Right lobe of liver (tissue), 6 donors: Measurements from ENCODE around the gene SLC16A10. TPM values are rescaled to one million over a fixed set of nuclear protein-coding genes. Genes with fewer than 3 reads are reported as not detected.

Experiments
- ATAC-seq, 4 donors: fragments of 200-7000 bp; cut with Tn5 transposase; one replicate each; pipeline ENCODE4 v1.9.1; 2020; ENCODE audit warnings: mild to moderate bottlenecking in 4 of 4, moderate library complexity in 4 of 4
- DNase-seq, 3 donors: peaks; one replicate each; pipeline ENCODE4 v3.0.0-alpha.2; 2020
- H3K27ac ChIP-seq, 3 donors: fragments of 200-600 bp; one replicate each; pipeline ENCODE4 v1.8.0; 2022
- H3K27me3 ChIP-seq, 2 donors: fragments of 200-600 bp; one replicate each; pipeline ENCODE4 v1.8.0; 2022
- H3K36me3 ChIP-seq, 4 donors: fragments of 200-600 bp; sonication (generic) in 1 of 4; one replicate each; pipeline versions ENCODE4 v1.5.1 to v1.8.0; 2017 to 2022; ENCODE audit warnings: control low read depth in 1 of 4
- H3K4me1 ChIP-seq, 4 donors: fragments of 200-600 bp; sonication (generic) in 1 of 4; one replicate each; pipeline versions ENCODE4 v1.5.1 to v1.8.0; 2017 to 2022; ENCODE audit warnings: control low read depth in 1 of 4
- H3K4me3 ChIP-seq, 3 donors: fragments of 200-600 bp; one replicate each; pipeline ENCODE4 v1.8.0; 2022
- H3K9me3 ChIP-seq, 4 donors: fragments of 200-600 bp; sonication (generic) in 1 of 4; one replicate each; pipeline versions ENCODE4 v1.5.1 to v1.8.0; 2017 to 2022; ENCODE audit warnings: control low read depth in 1 of 4
- POLR2A ChIP-seq: fragments of 450-650 bp; IDR thresholded peaks from one replicate; pipeline ENCODE4 v1.6.1; 2017; ENCODE audit warnings: antibody characterized with exemption, mild to moderate bottlenecking
- WGBS: methylation state at CpG from one replicate; pipeline ENCODE4 v1.1.6; 2018; ENCODE audit warnings: low coverage, low lambda C conversion rate; ENCODE audit not compliant: insufficient coverage; ENCODE audit errors: missing lambda C conversion rate; 5-methylcytosine and 5-hydroxymethylcytosine counted together
- intact Hi-C, 2 donors: fragments of 100-400 bp; cut with DNase I; formaldehyde crosslinking; loops; one replicate each; pipeline versions ENCODE4 v1.11.2 to v1.14.1; 2022
- total RNA-seq, 6 experiments: library from RNA; depleted of rRNA in 2 of 6; stranded (reverse); fragments of >200 nt in 2 of 6; fragmentation: NEBNext Ultra II Directional in 3 of 6; extraction: Animal tissue kit (Norgen Biotek cat#: 25700) in 3 of 6; gene quantifications; one replicate each; pipeline versions ENCODE4 v1.1.0 to v1.2.4, GENCODE V29; 2016 to 2023
- TF ChIP-seq, protein P1 (sequence below), 4 donors: fragments of 200-600 bp in 3 of 4; fragments of 450-650 bp in 1 of 4; IDR thresholded peaks; one replicate each; pipeline versions ENCODE4 v1.5.1 to v1.8.0; 2016 to 2022; ENCODE audit warnings: antibody characterized with exemption in 4 of 4, mild to moderate bottlenecking in 2 of 4
- donor health status: DM: no; HTN: yes; CAD: no.
- donor health status: DM: no; HTN: no; CAD: no.
- donor health status: DM: no; HTN: no; CAD: no.
- donor health status: DM: no; HTN: yes; CAD: no.
- donor health status: DM: no; HTN: yes; CAD: no.

The SLC16A10 gene
- total RNA-seq, 6 experiments from 2014 or later = 2.9 to 15.8 (median 6.6) TPM

DNA sequence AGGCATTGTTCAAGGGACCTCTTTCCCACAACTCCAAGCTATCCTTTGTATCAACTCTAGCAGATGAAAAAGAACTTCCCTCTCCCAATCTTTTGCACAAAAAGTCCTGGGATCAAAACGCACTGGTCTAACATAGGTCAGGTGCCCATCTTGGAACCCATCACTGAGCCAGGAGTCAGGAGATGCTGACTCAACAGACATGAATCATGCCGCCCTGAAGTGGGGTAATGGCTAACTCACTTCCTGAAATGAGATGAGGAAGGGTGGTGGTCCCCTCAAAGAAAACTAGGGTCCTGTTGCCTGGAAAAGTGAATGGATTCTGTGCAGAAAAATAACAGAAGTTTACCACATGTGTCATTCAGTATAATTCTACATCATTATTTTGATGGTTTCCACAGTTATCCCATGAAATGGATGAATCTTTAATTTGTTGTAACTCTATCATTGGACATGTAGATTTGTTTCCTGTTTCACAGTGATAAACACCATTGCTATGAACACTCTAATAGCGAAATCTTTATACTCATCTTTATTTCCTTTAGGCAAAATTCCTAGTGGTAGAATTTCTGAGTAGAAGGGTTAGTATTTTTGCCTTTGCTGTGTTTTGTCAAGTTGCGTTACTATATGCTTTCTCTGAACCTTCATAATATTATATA lies 151.3 kb downstream of the SLC16A10 start:
- H3K27ac ChIP-seq = no peak overlapping the region
- DNase-seq (no peak), ATAC-seq (peak in 1 of 4 donors; percentile 54)
- no peaks in the 10 kb centered on the region for H3K27me3 ChIP-seq
- intact Hi-C loops = no loop called here
- no peak overlapping the region for H3K4me3 ChIP-seq
- TF ChIP-seq, protein P1, sequence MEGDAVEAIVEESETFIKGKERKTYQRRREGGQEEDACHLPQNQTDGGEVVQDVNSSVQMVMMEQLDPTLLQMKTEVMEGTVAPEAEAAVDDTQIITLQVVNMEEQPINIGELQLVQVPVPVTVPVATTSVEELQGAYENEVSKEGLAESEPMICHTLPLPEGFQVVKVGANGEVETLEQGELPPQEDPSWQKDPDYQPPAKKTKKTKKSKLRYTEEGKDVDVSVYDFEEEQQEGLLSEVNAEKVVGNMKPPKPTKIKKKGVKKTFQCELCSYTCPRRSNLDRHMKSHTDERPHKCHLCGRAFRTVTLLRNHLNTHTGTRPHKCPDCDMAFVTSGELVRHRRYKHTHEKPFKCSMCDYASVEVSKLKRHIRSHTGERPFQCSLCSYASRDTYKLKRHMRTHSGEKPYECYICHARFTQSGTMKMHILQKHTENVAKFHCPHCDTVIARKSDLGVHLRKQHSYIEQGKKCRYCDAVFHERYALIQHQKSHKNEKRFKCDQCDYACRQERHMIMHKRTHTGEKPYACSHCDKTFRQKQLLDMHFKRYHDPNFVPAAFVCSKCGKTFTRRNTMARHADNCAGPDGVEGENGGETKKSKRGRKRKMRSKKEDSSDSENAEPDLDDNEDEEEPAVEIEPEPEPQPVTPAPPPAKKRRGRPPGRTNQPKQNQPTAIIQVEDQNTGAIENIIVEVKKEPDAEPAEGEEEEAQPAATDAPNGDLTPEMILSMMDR (IDR thresholded peaks at IDR 0.05) = no peak
- no peak for TF ChIP-seq POLR2A
- no peaks in the 10 kb centered on the region for H3K36me3 ChIP-seq
- H3K9me3 ChIP-seq = no peaks in the 10 kb centered on the region
- WGBS = 65% methylated on average over 4 of the region's 4 CpGs
- no peaks in the 10 kb centered on the region for H3K4me1 ChIP-seq

DNA sequence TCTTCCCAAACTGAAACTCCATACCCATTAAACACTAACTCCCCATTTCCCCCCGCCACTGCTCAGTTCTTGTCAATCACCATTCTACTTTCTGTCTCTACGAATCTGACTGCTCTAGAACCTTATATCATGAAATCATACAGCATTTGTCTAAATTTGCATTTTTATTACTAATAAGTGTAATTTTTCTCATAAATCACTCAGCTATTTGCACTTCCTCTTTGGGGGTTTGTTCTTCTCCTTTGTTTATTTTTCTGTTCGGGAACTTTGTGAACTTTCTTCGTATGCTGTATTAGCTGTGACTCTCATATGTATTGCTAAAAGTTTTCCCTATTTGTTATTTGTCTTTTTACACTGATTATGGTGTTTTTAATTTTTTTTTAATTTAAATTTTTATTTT lies 152.2 kb downstream of the SLC16A10 start:
- no peak for TF ChIP-seq POLR2A
- TF ChIP-seq, protein P1 (IDR thresholded peaks at IDR 0.05) = no peak
- WGBS = 52% methylated on average over 4 of the region's 4 CpGs
- Histone ChIP-seq H3K27me3 (no peaks in the 10 kb centered on the region), H3K4me1 (no peaks in the 10 kb centered on the region), H3K9me3 (no peaks in the 10 kb centered on the region), H3K27ac (no peak overlapping the region), H3K4me3 (no peak overlapping the region), H3K36me3 (no peaks in the 10 kb centered on the region)
- intact Hi-C loops = no loop called here
- ATAC-seq = peak in 1 of 4 donors; percentile 45
- no peak for DNase-seq

DNA sequence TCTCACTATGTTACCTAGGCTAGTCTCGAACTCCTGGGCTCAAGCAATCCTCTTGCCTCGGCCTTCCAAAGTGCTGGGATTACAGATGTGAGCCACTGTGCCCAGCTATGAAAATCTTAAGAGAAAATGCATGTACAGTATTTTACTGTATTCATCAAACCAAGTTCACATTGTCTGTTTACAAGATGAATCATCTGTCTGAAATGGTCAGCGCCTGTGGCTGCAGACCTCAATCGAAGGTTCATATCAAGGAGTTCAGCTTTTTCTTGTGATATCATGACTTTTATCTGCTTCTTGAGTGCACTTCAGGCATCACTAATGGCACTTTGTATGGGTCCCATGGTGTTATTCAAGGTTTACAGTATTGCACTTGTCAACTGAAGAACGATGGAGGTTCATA lies 155.1 kb downstream of the SLC16A10 start:
- ATAC-seq = no peak
- TF ChIP-seq, protein P1 (IDR thresholded peaks at IDR 0.05) = no peak
- no peak for TF ChIP-seq POLR2A

DNA sequence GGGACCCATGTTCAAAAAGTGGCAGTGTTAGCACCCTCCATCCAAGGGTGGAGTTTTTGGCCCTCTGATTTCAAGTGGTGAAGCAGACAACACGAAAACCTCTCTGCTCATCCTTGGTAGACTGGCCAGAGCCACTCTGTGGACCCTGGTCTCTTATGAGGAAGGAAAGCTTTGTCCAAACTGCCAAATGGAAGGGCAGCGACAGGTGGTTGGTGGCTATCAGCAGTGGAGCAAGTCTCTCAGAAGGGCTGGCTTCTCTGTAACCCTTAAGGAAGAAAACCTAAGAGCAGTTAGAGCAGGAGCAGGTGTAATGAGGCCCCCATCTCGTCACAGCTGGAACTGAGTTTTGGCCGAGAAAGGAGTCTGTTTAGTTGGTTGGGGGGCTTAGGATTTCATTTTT lies 155.8 kb downstream of the SLC16A10 start:
- WGBS = 83% methylated on average over 4 of the region's 4 CpGs

More for the DNA sequence above, 155.1 kb downstream of the SLC16A10 start:
- intact Hi-C loops = no loop called here
- Histone ChIP-seq H3K27ac (no peak overlapping the region), H3K4me3 (no peak overlapping the region), H3K9me3 (no peaks in the 10 kb centered on the region), H3K27me3 (no peaks in the 10 kb centered on the region), H3K36me3 (no peaks in the 10 kb centered on the region), H3K4me1 (no peaks in the 10 kb centered on the region)
- 85% methylated on average over 3 of the region's 5 CpGs for WGBS
- DNase-seq = no peak

More for the DNA sequence above, 155.8 kb downstream of the SLC16A10 start:
- no peak overlapping the region for H3K4me3 ChIP-seq
- H3K9me3 ChIP-seq = no peaks in the 10 kb centered on the region
- H3K27ac ChIP-seq = no peak overlapping the region
- intact Hi-C loops = no loop called here
- no peak for DNase-seq
- no peak for ATAC-seq
- TF ChIP-seq, protein P1 (IDR thresholded peaks at IDR 0.05) = no peak
- TF ChIP-seq POLR2A = no peak
- H3K27me3 ChIP-seq = no peaks in the 10 kb centered on the region
- no peaks in the 10 kb centered on the region for H3K4me1 ChIP-seq
- H3K36me3 ChIP-seq = no peaks in the 10 kb centered on the region
